NCI-H2196 treated with DMSO at 0.1 percent for 48 hours (cell line): ENCODE measurements around the gene GNL2.
"Not testable (repeated sequence)": the region's sequence is repeated elsewhere in the genome, so short reads cannot be mapped to it uniquely, and the experiment has no call there.

Source experiments
- DNase-seq: peaks from one replicate; lab custom pipeline; 2025; ENCODE audit not compliant: unreplicated experiment; lab: John Stamatoyannopoulos, UW

Gene GNL2

DNA sequence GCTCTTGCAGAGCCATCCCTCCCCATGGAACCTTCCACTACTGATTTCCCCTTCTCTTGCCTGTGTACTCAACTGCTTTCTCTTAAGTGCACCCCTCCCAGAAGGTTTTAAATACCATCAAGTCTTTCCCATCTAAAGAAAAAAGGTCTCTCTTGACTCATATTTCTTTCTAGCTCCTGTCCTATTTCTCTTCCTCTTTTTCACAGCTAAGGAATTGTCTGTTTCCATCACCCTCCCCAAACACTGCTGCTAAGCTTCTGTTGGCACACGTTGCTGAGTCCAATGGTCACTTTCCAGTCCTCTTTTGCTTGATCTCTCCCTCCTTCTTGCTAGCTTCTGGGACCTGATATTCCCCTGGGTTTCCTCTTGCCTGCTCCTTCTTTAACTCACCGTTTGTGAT lies 13.3 kb upstream of the GNL2 start:
- DNase-seq = no peak

DNA sequence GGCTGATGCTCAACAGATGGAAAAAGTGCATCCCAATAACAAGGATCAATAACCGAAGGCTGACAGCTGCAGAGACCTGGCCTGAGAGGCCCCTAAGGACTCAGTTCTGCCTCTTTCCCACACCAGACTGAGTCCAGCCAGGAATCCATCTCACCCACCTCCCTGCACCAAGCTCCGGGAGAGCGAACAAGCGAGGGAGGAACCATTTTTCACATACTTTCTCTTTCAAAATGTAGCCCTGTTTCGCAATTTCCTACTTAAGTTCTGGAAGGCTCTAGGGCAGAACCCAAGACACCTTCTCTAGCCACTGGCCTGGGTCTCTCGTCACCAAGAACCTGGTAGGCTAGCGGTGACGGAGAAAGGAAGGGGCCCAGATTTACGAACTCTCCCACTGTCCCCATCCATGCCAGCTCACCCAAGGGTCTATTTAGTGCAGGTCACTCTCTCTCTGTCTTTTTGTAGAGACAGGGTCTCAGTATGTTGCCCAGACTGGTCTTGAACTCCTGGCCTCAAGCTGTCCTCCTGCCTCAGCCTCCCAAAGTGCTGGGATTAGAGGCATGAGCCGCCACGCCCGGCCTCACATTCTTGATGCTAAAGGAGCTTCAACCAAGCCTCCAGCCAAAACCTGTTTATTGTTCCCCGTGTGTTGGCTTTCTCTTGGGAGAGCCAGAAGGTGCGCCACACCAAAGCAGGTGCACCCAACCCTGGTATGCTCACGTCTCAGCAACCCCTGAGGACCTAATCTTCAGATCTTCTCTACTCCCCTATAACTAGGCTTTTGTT lies 10.9 kb upstream of the GNL2 start:
- no peak for DNase-seq

DNA sequence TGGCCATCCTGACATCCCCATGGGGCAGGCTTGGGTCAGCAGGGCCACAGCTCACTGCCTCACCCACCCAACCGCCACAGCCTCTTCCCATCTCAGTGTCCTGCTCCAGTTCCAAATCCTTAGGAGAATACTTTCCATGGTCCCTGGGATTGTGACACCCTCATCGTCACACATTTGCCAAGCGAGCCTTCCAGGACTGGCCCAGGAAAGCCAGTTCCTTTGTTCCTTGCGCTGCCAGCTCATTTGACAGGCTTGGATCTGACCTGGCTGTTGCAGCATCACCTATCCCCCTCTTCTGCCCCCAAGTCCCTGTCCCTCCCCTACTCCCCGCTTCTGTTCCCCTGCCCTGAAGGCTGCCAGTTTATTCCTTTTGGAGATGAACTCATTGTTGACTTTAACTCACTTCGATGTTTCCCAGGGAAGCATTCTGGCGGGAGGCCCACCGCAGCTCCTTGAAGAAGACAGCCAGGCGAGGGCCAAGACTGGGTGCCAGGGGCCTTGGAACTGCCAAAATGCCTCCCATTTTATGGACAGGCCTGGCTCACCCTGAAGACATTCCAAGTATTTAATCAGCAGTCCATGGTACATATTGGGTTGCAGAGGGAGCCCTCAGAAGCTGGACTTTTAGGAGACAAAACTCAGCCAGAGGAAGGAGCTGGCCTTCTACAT lies 10.2 kb upstream of the GNL2 start:
- DNase-seq = no peak

DNA sequence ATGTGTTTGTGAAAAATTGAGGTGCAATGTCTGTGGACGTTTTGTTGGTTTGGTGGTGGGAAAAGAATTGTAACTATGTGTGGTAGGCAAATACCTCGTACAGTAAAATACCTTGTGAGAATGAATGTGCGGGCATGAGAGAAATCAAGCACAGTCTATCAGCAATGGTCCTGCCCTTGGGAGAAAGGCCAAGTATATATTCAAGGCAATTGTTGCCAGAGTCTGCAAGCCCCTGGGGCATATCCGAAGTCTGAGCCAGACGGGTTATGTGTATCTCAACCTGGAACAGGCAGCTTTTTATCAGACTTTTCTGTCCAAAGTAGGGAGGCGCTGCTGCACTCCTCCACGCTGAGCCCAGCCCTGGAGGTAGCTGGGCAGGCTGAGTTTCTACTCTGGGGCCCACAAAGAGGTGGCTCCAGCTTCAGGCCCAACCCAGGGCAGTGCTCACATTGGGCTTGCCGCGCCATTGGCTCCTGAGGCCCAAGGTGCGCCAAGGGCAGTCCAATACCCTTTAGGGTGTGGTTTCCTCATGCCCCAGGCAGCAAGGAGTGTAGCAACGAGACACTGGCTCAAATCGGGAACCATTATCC lies 9.4 kb upstream of the GNL2 start:
- DNase-seq = no peak

DNA sequence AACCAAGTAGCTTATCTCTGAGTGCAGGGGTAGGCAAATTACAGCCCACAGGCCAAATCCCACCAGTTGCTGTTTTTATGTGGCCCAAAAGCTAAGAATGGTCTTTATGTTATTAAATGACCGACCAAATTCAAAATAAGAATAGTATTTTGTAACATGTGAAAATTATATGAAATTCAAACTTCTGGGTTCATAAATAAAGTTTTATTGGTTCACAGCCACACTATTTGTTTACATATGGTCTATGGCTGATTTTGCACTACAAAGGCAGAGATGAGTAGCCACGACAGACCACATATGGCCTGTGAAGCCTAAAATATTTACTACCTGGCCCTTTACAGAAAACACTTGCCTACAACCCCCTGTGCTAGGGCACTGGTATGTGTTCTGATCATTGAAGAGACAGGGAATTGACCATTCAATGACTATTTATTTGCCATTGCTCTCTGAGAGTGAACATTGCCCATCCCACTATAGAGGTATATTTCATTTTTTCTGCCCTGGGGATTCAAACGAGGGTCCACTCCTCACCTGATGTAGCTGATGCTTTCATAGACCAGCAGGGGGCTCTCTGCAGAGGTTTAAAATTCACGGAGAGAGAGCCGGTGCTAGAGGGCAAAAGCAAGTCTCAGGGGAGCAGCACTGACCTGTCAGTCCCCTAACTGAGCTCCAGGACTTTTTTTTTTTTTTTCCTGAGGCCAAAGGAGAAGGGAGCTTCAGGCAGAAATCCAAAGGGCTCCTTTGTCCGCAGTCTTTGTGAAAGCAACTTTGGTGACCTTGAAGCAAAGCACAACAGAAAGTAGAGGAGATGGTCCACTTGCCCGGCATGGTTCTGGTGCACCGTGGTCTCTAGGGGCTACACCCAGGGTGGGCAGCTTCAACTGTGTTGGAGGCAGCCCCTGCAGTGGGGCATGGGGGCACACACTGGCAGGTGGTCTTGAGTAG lies 7.3 kb upstream of the GNL2 start:
- DNase-seq = peak; percentile 13

- no peak for DNase-seq
Observed at GRCh38 chr1:37601441-37601840, 5.7 kb upstream of the GNL2 start.

GRCh38 chr1:37599940-37600339 lies 4.2 kb upstream of the GNL2 start:
- no peak for DNase-seq

DNA sequence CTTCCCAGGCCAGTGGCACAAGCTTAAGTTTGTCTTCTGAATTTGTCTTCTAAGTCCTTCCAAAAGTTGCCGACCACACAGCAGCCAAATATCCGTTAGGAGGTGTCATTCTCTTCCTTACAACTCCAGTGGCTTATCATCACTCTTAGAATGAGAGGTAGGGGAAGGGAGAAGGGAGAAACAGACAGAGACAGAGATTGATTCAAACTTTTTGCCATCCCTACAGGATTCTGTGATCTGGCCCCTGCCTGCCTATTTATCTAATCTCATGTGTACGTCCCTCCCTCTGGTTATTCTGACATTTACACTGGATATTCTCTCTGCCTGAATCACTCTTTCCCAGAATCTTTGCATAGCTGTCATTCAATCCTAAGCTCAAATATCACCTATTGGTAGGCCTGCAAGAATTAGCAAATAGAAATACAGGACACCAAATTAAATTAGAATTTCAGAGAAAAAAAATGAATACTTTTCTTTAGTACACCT lies 488 bp upstream of the GNL2 start:
- DNase-seq = no peak

DNA sequence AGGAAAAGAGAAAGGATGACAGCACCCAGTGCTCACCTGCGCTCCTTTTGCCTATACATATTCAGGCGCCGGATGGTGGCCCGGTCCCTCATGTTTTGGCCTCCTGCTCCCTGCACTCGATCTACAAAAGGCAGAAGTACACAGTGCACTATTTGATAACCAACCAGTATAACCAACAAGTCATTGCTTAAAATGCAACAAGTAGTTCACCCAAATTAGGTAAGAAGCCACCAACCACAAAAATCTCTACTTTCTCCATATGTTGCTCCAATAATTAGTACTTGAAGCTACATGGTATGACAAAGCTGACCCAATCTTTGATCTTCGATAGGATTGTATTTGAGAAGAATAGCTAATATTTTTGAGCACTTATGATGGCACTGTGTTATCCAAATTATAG lies 2.0 kb downstream of the GNL2 start:
- DNase-seq = no peak

- no peak for DNase-seq
Observed at GRCh38 chr1:37588939-37589338, 6.8 kb downstream of the GNL2 start.

DNA sequence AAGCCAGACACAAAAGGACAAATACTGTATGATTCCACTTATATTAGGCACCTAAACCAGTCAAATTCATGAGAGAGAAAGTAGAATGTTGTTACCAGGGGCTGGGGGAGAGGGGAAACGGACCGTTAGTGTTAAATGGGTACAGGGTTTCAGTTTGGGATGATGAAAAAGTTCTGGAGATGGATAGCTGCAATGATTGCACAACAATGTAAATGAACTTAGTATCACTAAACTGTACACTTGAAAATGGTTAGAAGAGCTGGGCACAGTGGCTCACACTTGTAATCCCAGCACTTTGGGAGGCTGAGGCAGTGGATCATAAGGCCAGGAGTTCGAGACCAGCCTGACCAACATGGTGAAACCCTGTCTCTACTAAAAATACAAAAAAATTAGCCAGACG lies 11.2 kb downstream of the GNL2 start:
- DNase-seq = not testable (repeated sequence)

DNA sequence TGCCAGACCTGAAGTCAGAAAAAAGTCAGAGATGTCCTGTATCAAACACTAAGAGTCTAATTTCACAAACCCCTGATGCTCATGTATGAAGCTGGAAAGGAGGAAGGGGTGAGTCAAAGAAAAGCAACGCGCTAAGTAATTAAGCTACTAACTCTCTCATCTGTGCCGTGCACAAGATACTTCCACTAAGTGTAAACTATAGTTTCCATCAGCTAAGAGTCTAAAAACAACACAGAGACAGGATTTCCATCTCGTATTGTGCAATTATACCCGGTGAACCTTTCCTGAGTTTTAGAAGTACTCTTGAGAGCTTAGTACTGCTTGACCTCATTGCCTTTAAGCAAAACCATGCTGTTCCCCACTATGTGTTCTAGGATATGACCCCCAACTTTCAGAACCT lies 20.0 kb downstream of the GNL2 start:
- no peak for DNase-seq

GRCh38 chr1:37574834-37575480 lies 20.8 kb downstream of the GNL2 start:
- no peak for DNase-seq

DNA sequence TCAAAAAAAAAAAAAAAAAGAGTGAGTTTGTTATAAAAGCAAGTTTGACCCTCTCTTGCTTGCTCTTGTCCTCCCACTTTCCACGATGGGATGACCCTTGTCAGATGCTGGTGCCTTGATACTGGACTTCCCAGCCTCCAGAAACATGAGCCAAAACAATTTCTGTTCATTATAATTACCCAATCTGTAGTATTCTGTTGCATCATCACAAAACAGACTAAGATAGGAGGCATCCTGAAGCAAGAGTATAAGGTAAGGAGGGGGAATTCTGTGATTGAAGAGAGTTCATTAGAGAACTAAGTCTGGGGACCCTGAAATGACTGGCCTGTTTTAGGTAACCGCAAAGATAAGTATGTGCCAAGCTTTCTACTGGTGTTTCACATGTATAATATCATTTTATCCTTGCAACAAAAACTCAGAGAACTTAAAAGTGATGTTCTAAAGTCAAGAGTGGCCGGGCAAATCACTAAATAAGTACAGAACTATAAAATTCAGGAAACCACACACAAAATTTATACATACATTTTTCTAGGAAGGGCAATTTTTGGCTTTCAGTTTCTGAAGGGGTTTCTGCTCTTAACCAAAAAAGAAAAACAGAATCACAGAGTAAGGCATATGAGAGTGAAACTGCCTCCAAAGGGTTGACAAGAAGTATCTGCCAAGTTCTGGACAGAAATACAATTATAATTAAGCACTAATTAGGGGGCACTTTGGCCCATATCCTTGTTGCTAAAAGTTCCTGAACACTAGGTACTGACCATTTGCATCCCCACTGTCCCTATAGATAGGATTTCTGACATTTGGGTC lies 25.0 kb downstream of the GNL2 start:
- no peak for DNase-seq

- DNase-seq = no peak
Observed at GRCh38 chr1:37567023-37567422, 28.7 kb downstream of the GNL2 start.

GRCh38 chr1:37564892-37565291 lies 30.8 kb downstream of the GNL2 start:
- no peak for DNase-seq

GRCh38 chr1:37562984-37563383 lies 32.8 kb downstream of the GNL2 start:
- DNase-seq = no peak

DNA sequence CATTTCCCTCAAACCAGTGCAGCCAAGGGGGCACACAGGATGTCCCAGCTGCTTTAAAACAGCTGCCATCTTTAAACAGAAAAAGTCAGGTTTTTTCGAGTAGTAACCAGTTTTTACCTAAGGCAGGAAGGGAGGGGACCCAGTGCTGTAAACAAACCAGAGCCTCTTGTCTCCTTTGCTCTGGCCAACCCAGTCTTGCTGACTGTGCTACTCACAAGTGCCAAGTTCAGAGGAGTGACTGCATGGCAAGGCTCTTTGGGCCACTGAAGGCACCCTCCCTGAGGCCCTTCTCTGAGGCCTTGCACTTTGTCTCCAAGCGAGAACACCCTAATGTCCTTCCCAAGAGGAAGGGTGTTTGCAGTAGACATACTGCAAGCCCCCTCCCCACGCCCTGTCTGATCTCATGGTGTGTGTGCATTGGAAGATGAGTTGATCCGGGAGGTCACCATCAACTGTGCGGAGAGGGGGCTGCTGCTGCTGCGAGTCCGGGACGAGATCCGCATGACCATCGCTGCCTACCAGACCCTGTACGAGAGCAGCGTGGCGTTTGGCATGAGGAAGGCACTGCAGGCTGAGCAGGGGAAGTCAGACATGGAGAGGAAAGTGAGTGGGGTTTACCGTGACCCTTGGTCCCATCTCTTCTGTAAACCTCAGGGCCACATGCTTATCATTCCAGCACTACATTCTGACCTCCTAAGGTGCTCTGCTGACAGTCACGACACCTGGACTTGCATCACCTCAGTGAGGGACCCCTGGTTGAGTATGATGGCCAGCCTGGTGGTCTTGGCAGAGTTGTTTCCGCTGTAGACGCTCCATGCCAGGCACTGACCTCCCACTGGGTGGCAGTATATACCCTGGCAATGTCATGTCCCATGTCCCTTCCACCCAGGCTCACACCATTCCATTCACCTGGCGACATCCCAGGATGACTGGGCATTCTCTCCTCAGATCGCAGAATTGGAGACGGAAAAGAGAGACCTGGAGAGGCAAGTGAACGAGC lies 34.3 kb downstream of the GNL2 start:
- DNase-seq = no peak
